B cell (primary cell): ENCODE measurements around the gene DPYD. TPM values are rescaled to one million over a fixed set of nuclear protein-coding genes. Genes with fewer than 3 reads are reported as not detected.

Source experiments
- ATAC-seq: fragments of 200-7000 bp; cut with Tn5 transposase; one replicate; pipeline ENCODE4 v1.10.0; 2021; ENCODE audit warnings: low read depth, mild to moderate bottlenecking, moderate number of reproducible peaks, moderate library complexity
- CTCF ChIA-PET: fragments of 350-600 bp; sonication (Branson Sonifier 250); formaldehyde crosslinking; loops from one replicate; lab custom pipeline; 2021; ENCODE audit warnings: antibody characterized with exemption, inconsistent platforms; lab: Charles Lee
- POLR2A ChIA-PET: fragments of 350-600 bp; sonication (Branson Sonifier 250); formaldehyde crosslinking; loops from one replicate; lab custom pipeline; 2021; ENCODE audit warnings: antibody characterized with exemption; lab: Charles Lee
- DNase-seq: peaks from one replicate; pipeline ENCODE4 v3.0.0; 2013
- H2AFZ ChIP-seq: 2 replicates; pipeline ENCODE4 v1.6.1; 2012; ENCODE audit warnings: mild to moderate bottlenecking, low read depth, low read length; ENCODE audit not compliant: insufficient read depth, poor library complexity, severe bottlenecking
- H3K27ac ChIP-seq, 2 donors: 1 replicate in 1 of 2; 2 replicates in 1 of 2; pipeline ENCODE4 v1.5.1; 2012 to 2013; ENCODE audit warnings: low read length in 2 of 2, mild to moderate bottlenecking in 2 of 2, moderate library complexity in 1 of 2
- H3K27me3 ChIP-seq, 4 experiments: fragments of 200-600 bp in 1 of 4; sonication (generic) in 1 of 4; replicated peaks in 1 of 4; 1 replicate in 2 of 4; 2 replicates in 2 of 4; pipeline versions ENCODE4 v1.6.1 to v1.7.0; 2013 to 2016; ENCODE audit warnings: low read length in 3 of 4, mild to moderate bottlenecking in 2 of 4, mixed read lengths in 1 of 4, moderate library complexity in 1 of 4; ENCODE audit not compliant: insufficient read depth in 4 of 4, control insufficient read depth in 3 of 4; ENCODE audit errors: control extremely low read depth in 1 of 4
- H3K36me3 ChIP-seq, 2 experiments: replicated peaks in 1 of 2; 1 replicate in 1 of 2; 2 replicates in 1 of 2; pipeline versions ENCODE4 v1.6.1 to v1.7.1; 2013; ENCODE audit warnings: low read length in 1 of 2; ENCODE audit not compliant: insufficient read depth in 2 of 2, control insufficient read depth in 1 of 2; ENCODE audit errors: control extremely low read depth in 1 of 2, extremely low read depth in 1 of 2
- H3K4me1 ChIP-seq, 2 donors: fragments of 200-600 bp in 1 of 2; sonication (generic) in 1 of 2; 1 replicate in 1 of 2; 2 replicates in 1 of 2; pipeline versions ENCODE4 v1.5.1 to v1.6.1; 2013 to 2017; ENCODE audit warnings: low read length in 2 of 2; ENCODE audit not compliant: control insufficient read depth in 2 of 2, insufficient read depth in 2 of 2
- H3K4me2 ChIP-seq: replicated peaks from 2 replicates; pipeline ENCODE3; 2012; ENCODE audit warnings: mild to moderate bottlenecking, low read depth, low read length; ENCODE audit not compliant: poor library complexity, severe bottlenecking
- H3K4me3 ChIP-seq, 5 experiments: fragments of 200-600 bp in 1 of 5; sonication (generic) in 1 of 5; 1 replicate in 3 of 5; 2 replicates in 2 of 5; pipeline versions ENCODE4 v1.5.1 to v1.7.0; 2011 to 2016; ENCODE audit warnings: low read length in 4 of 5, mild to moderate bottlenecking in 4 of 5, low read depth in 2 of 5, control low read depth in 1 of 5, moderate library complexity in 1 of 5; ENCODE audit not compliant: insufficient read depth in 1 of 5; ENCODE audit errors: control extremely low read depth in 1 of 5, extremely low read depth in 1 of 5
- H3K79me2 ChIP-seq: fragments of 200-600 bp; sonication (generic); one replicate; pipeline ENCODE4 v1.6.0; 2016; ENCODE audit warnings: low read length; ENCODE audit not compliant: control insufficient read depth, insufficient read depth
- H3K9ac ChIP-seq: fragments of 200-600 bp; sonication (generic); 2 replicates; pipeline ENCODE4 v1.6.1; 2017; ENCODE audit warnings: mild to moderate bottlenecking, low read length, moderate library complexity
- H3K9me3 ChIP-seq, 3 donors: one replicate each; pipeline versions ENCODE4 v1.6.1 to v1.7.1; 2013; ENCODE audit warnings: low read length in 2 of 3; ENCODE audit not compliant: control insufficient read depth in 2 of 3, insufficient read depth in 1 of 3; ENCODE audit errors: control extremely low read depth in 1 of 3
- H4K20me1 ChIP-seq: 2 replicates; pipeline ENCODE4 v1.6.0; 2012; ENCODE audit warnings: mild to moderate bottlenecking, low read length; ENCODE audit not compliant: insufficient read depth, control insufficient read depth, poor library complexity, severe bottlenecking
- H3K27ac Mint-ChIP-seq: one replicate; pipeline ENCODE4 v1.8.0; 2021; ENCODE audit warnings: mixed read lengths
- H3K27me3 Mint-ChIP-seq: one replicate; pipeline ENCODE4 v1.8.0; 2021; ENCODE audit warnings: mixed read lengths
- H3K4me1 Mint-ChIP-seq: one replicate; pipeline ENCODE4 v1.8.0; 2021; ENCODE audit warnings: mixed read lengths
- H3K4me3 Mint-ChIP-seq: one replicate; pipeline ENCODE4 v1.8.0; 2021; ENCODE audit warnings: mixed read lengths
- H3K9me3 Mint-ChIP-seq: one replicate; pipeline ENCODE4 v1.8.0; 2022; ENCODE audit warnings: mixed read lengths; ENCODE audit not compliant: insufficient read depth
- EZH2 ChIP-seq: IDR thresholded peaks from 2 replicates; pipeline ENCODE4 v1.6.1; 2012; ENCODE audit warnings: borderline replicate concordance, low read depth, mild to moderate bottlenecking, moderate library complexity, low read length; ENCODE audit not compliant: insufficient read depth, poor library complexity, severe bottlenecking
- WGBS: methylation state at CpG from one replicate; pipeline ENCODE4 v1.1.5; 2013; ENCODE audit warnings: missing lambda C conversion rate; ENCODE audit not compliant: insufficient coverage; 5-methylcytosine and 5-hydroxymethylcytosine counted together
- intact Hi-C: fragments of 100-400 bp; cut with micrococcal nuclease; formaldehyde crosslinking; loops from one replicate; pipeline ENCODE4 v1.10.0; 2022
- polyA plus RNA-seq: library from polyadenylated mRNA; depleted of rRNA; stranded (reverse); fragments of >200 nt; gene quantifications from 2 replicates; pipeline ENCODE4 v1.2.3, GENCODE V29; 2012
- total RNA-seq, 2 donors: library from RNA; stranded (reverse); fragments of 120-200 nt in 1 of 2; gene quantifications; 1 replicate in 1 of 2; 2 replicates in 1 of 2; pipeline versions ENCODE4 v1.2.3 to v1.2.4, GENCODE V29; 2013 to 2022
- TF ChIP-seq, protein P1 (sequence below): fragments of 200-600 bp; IDR thresholded peaks from one replicate; pipeline ENCODE4 v1.8.0; 2022; ENCODE audit warnings: antibody characterized with exemption, mild to moderate bottlenecking

Gene DPYD
- total and polyA plus RNA-seq, 2 donors (not counting 1 experiment from before 2014, with no cell fraction given), result 4.2 to 19.0 TPM

DNA sequence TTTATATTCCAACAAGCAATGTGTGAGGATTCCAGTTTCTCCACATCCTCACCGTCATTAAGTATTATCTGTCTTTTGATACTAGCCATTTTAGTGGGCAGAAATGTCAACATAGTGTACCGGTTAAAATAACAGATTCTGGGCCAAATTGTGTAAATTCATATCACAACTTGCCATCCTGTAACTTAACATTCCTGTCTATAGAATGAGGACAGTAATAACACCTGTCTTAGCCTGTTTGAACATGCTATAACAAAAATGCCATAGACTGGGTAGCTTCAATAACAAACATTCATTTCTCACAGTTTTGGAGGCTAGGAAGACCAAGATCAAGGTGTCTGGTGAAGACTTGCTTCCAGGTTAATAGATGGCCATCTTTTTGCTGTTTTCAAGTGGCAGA, 708.2 kb downstream of the DPYD start:
- peaks cover 0 to 1% (median 0%) of the 10 kb centered on the region in 3 donors for H3K9me3 ChIP-seq
- no peak overlapping the region for H3K9ac ChIP-seq
- no peak overlapping the region for H3K27ac ChIP-seq
- ChIA-PET POLR2A (no interaction called here), CTCF (no interaction called here)
- H3K27me3 ChIP-seq, result no peaks in the 10 kb centered on the region
- H3K27ac Mint-ChIP-seq, result no peak overlapping the region
- H3K9me3 Mint-ChIP-seq, result peaks cover 5% of the 10 kb centered on the region
- no peak for DNase-seq
- ATAC-seq, result no peak
- H3K36me3 ChIP-seq, result no peaks in the 10 kb centered on the region
- H2AFZ ChIP-seq, result no peak overlapping the region
- no peaks in the 10 kb centered on the region for H3K79me2 ChIP-seq
- 100% methylated on average over 1 of the region's 2 CpGs for WGBS
- intact Hi-C loops, result no loop called here
- no peak overlapping the region for H3K4me3 ChIP-seq
- no peaks in the 10 kb centered on the region for H3K4me1 Mint-ChIP-seq
- H3K27me3 Mint-ChIP-seq, result no peaks in the 10 kb centered on the region
- H3K4me3 Mint-ChIP-seq, result no peak overlapping the region
- TF ChIP-seq, protein P1, sequence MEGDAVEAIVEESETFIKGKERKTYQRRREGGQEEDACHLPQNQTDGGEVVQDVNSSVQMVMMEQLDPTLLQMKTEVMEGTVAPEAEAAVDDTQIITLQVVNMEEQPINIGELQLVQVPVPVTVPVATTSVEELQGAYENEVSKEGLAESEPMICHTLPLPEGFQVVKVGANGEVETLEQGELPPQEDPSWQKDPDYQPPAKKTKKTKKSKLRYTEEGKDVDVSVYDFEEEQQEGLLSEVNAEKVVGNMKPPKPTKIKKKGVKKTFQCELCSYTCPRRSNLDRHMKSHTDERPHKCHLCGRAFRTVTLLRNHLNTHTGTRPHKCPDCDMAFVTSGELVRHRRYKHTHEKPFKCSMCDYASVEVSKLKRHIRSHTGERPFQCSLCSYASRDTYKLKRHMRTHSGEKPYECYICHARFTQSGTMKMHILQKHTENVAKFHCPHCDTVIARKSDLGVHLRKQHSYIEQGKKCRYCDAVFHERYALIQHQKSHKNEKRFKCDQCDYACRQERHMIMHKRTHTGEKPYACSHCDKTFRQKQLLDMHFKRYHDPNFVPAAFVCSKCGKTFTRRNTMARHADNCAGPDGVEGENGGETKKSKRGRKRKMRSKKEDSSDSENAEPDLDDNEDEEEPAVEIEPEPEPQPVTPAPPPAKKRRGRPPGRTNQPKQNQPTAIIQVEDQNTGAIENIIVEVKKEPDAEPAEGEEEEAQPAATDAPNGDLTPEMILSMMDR, result no peak
- TF ChIP-seq EZH2, result no peak
- H3K4me2 ChIP-seq, result no peak overlapping the region
- no peaks in the 10 kb centered on the region for H3K4me1 ChIP-seq
- no peaks in the 10 kb centered on the region for H4K20me1 ChIP-seq

DNA sequence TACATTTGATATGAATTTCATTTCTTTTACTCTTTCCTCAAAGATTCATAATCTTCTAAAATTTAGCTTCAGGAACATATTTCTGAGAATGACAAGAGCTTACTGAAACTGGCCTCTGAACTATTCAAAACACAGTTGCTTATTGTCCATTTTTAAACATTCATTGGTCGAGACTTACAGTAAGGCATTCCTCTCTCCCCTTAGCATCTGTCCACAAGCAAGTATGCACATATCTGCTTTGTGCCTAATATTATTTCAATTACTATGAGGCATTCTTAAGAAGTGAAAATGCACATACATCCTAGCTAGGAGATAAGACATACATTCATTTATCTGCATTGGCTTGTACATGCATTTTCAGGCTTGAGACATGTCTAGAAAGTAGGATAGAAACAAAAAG, 710.5 kb downstream of the DPYD start:
- no peak overlapping the region for H2AFZ ChIP-seq
- no peaks in the 10 kb centered on the region for H3K27me3 Mint-ChIP-seq
- TF ChIP-seq, protein P1, result no peak
- TF ChIP-seq EZH2, result no peak
- H3K4me3 Mint-ChIP-seq, result no peak overlapping the region
- DNase-seq, result no peak
- ChIA-PET CTCF (no interaction called here), POLR2A (no interaction called here)
- intact Hi-C loops, result no loop called here
- no peaks in the 10 kb centered on the region for H4K20me1 ChIP-seq
- H3K9ac ChIP-seq, result no peak overlapping the region
- no peaks in the 10 kb centered on the region for H3K79me2 ChIP-seq
- H3K36me3 ChIP-seq, result no peaks in the 10 kb centered on the region
- H3K9me3 ChIP-seq, result peaks cover 0 to 1% (median 0%) of the 10 kb centered on the region in 3 donors
- H3K27ac Mint-ChIP-seq, result no peak overlapping the region
- H3K4me2 ChIP-seq, result no peak overlapping the region
- no peak for ATAC-seq
- no peaks in the 10 kb centered on the region for H3K27me3 ChIP-seq
- no peak overlapping the region for H3K4me3 ChIP-seq
- no peak overlapping the region for H3K27ac ChIP-seq
- H3K4me1 Mint-ChIP-seq, result no peaks in the 10 kb centered on the region
- WGBS, result no CpG with 5 or more reads among the region's 1 CpG
- no peaks in the 10 kb centered on the region for H3K9me3 Mint-ChIP-seq
- no peaks in the 10 kb centered on the region for H3K4me1 ChIP-seq
